ENCODE results near the gene DENND2C.

DNA sequence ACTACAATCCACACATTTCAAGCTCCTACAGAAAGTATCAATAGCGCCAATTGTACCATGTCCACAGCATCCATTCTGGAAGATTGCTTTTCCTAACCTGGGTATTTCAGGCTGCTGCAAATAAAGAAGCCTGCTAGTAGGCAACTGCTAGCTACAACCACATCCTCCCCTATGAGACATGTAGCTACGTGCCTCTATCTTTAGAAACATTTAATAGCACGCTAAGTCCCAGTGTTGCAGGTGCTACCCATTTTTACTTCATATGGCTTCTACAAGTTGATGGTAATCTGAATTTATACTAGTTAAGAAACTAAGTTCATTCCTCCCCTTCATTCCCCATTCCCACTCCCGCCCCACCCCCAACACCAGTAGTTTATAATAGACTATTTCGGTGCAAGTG is 32.9 kb upstream of the DENND2C start:
- TF ChIP-seq, protein P1, sequence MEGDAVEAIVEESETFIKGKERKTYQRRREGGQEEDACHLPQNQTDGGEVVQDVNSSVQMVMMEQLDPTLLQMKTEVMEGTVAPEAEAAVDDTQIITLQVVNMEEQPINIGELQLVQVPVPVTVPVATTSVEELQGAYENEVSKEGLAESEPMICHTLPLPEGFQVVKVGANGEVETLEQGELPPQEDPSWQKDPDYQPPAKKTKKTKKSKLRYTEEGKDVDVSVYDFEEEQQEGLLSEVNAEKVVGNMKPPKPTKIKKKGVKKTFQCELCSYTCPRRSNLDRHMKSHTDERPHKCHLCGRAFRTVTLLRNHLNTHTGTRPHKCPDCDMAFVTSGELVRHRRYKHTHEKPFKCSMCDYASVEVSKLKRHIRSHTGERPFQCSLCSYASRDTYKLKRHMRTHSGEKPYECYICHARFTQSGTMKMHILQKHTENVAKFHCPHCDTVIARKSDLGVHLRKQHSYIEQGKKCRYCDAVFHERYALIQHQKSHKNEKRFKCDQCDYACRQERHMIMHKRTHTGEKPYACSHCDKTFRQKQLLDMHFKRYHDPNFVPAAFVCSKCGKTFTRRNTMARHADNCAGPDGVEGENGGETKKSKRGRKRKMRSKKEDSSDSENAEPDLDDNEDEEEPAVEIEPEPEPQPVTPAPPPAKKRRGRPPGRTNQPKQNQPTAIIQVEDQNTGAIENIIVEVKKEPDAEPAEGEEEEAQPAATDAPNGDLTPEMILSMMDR (IDR thresholded peaks at IDR 0.05), result no peak
- TF ChIP-seq POLR2AphosphoS5 (IDR thresholded peaks at IDR 0.05; ENCODE audit: low read depth, low read length), result no peak; the same call in 1 of the 2 replicates
- TF ChIP-seq, protein P2, sequence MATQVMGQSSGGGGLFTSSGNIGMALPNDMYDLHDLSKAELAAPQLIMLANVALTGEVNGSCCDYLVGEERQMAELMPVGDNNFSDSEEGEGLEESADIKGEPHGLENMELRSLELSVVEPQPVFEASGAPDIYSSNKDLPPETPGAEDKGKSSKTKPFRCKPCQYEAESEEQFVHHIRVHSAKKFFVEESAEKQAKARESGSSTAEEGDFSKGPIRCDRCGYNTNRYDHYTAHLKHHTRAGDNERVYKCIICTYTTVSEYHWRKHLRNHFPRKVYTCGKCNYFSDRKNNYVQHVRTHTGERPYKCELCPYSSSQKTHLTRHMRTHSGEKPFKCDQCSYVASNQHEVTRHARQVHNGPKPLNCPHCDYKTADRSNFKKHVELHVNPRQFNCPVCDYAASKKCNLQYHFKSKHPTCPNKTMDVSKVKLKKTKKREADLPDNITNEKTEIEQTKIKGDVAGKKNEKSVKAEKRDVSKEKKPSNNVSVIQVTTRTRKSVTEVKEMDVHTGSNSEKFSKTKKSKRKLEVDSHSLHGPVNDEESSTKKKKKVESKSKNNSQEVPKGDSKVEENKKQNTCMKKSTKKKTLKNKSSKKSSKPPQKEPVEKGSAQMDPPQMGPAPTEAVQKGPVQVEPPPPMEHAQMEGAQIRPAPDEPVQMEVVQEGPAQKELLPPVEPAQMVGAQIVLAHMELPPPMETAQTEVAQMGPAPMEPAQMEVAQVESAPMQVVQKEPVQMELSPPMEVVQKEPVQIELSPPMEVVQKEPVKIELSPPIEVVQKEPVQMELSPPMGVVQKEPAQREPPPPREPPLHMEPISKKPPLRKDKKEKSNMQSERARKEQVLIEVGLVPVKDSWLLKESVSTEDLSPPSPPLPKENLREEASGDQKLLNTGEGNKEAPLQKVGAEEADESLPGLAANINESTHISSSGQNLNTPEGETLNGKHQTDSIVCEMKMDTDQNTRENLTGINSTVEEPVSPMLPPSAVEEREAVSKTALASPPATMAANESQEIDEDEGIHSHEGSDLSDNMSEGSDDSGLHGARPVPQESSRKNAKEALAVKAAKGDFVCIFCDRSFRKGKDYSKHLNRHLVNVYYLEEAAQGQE (IDR thresholded peaks at IDR 0.05; ENCODE audit: insufficient read depth in 1 of 2, low read depth in 2 of 2, low read length in 1 of 2), result no peak
